HEK293T (cell line): ENCODE results near the gene KCNQ5.

Experiments used
- ARNT ChIP-seq: fragments of 450-650 bp; IDR thresholded peaks from 2 replicates; pipeline ENCODE4 v1.6.1; 2017; ENCODE audit warnings: mild to moderate bottlenecking
- ELF4 ChIP-seq: fragments of 450-650 bp; IDR thresholded peaks from 2 replicates; pipeline ENCODE4 v1.6.1; 2017; ENCODE audit warnings: antibody characterized with exemption
- FOXK2 ChIP-seq: fragments of 450-650 bp; IDR thresholded peaks from 2 replicates; pipeline ENCODE4 v1.6.1; 2016; ENCODE audit warnings: mild to moderate bottlenecking
- FOXM1 ChIP-seq: fragments of 450-650 bp; IDR thresholded peaks from 2 replicates; pipeline ENCODE4 v1.6.1; 2017; ENCODE audit warnings: mild to moderate bottlenecking, borderline replicate concordance
- HDGF ChIP-seq: fragments of 450-650 bp; IDR thresholded peaks from 2 replicates; pipeline ENCODE4 v1.6.1; 2017; ENCODE audit warnings: antibody characterized with exemption, borderline replicate concordance
- L3MBTL2 ChIP-seq: fragments of 450-650 bp; conservative IDR thresholded peaks from 2 replicates; pipeline ENCODE4 v1.6.1; 2016; ENCODE audit warnings: mild to moderate bottlenecking
- NFRKB ChIP-seq: fragments of 450-650 bp; IDR thresholded peaks from 2 replicates; pipeline ENCODE4 v1.6.1; 2016; ENCODE audit warnings: mild to moderate bottlenecking, moderate library complexity
- SUZ12 ChIP-seq: fragments of 450-650 bp; IDR thresholded peaks from 2 replicates; pipeline ENCODE4 v1.6.1; 2016; ENCODE audit warnings: mild to moderate bottlenecking
- TARDBP ChIP-seq: fragments of 450-650 bp; IDR thresholded peaks from 2 replicates; pipeline ENCODE4 v1.6.1; 2016
- ZNF384 ChIP-seq: fragments of 450-650 bp; IDR thresholded peaks from 2 replicates; pipeline ENCODE4 v1.6.1; 2016

- TF ChIP-seq FOXM1: no peak
- TF ChIP-seq SUZ12: no peak
- TF ChIP-seq FOXK2: no peak
- no peak for TF ChIP-seq NFRKB
- no peak for TF ChIP-seq ELF4
- no peak for TF ChIP-seq HDGF
- TF ChIP-seq ARNT: no peak
- TF ChIP-seq ZNF384: no peak
- no peak for TF ChIP-seq TARDBP
- no peak for TF ChIP-seq L3MBTL2
Measured at GRCh38 chr6:72761761-72762160, 139.9 kb downstream of the KCNQ5 start.
